ENCODE results near the gene PWWP2A.

PWWP2A gene

GRCh38 chr5:160128632-160129031 lies 9.4 kb upstream of the PWWP2A start:
- no peak overlapping the region for H3K4me3 ChIP-seq (replicated peaks; ENCODE audit: insufficient read depth, low read length)
- DNase-seq (ENCODE audit: low read depth in 1 of 2, low spot score in 1 of 2) = no peak
- H3K27ac ChIP-seq (replicated peaks) = no peak overlapping the region
- TF ChIP-seq POLR2AphosphoS5 (IDR thresholded peaks at IDR 0.05; ENCODE audit: low read depth) (no peak), CTCF (IDR thresholded peaks at IDR 0.05; ENCODE audit: insufficient read depth, low read length) (no peak), REST (IDR thresholded peaks at IDR 0.05; ENCODE audit: insufficient replicate concordance, low read depth) (no peak), SPI1 (IDR thresholded peaks at IDR 0.05; ENCODE audit: borderline replicate concordance, low read depth) (no peak), GABPA (IDR thresholded peaks at IDR 0.05; ENCODE audit: low read depth) (no peak)
- H3K27me3 ChIP-seq (ENCODE audit: insufficient read depth, poor library complexity, severe bottlenecking) = no peaks in the 10 kb centered on the region

GRCh38 chr5:160119905-160120266 lies 636 bp upstream of the PWWP2A start:
- Histone ChIP-seq H3K4me3 (replicated peaks; ENCODE audit: insufficient read depth, low read length) (peak overlapping the region; percentile 34), H3K27ac (replicated peaks) (0 out of 2 replicates have a peak overlapping the region, but pooled peaks have one; percentile 10), H3K27me3 (ENCODE audit: insufficient read depth, poor library complexity, severe bottlenecking) (no peaks in the 10 kb centered on the region)

GRCh38 chr5:160118349-160119141 lies 705 bp downstream of the PWWP2A start:
- Histone ChIP-seq H3K27ac (replicated peaks) (peak overlapping the region; percentile 94), H3K4me3 (replicated peaks; ENCODE audit: insufficient read depth, low read length) (peak overlapping the region; percentile 91), H3K27me3 (ENCODE audit: insufficient read depth, poor library complexity, severe bottlenecking) (no peaks in the 10 kb centered on the region)
- TF ChIP-seq SPI1 (IDR thresholded peaks at IDR 0.05; ENCODE audit: borderline replicate concordance, low read depth) (no peak), POLR2AphosphoS5 (IDR thresholded peaks at IDR 0.05; ENCODE audit: low read depth) (no peak; the same call in 1 of the 2 replicates), CTCF (IDR thresholded peaks at IDR 0.05; ENCODE audit: insufficient read depth, low read length) (no peak), GABPA (IDR thresholded peaks at IDR 0.05; ENCODE audit: low read depth) (no peak), REST (IDR thresholded peaks at IDR 0.05; ENCODE audit: insufficient replicate concordance, low read depth) (no peak)
- peak; percentile 35 to 51 for DNase-seq (ENCODE audit: low read depth in 1 of 2, low spot score in 1 of 2)

More at GRCh38 chr5:160119905-160120266, 636 bp upstream of the PWWP2A start:
- no peak for DNase-seq (ENCODE audit: low read depth in 1 of 2, low spot score in 1 of 2)
- TF ChIP-seq REST (IDR thresholded peaks at IDR 0.05; ENCODE audit: insufficient replicate concordance, low read depth) = no peak
